HCT116 (cell line): ENCODE measurements around the gene ARHGEF38.

Experiments used
- CTCF ChIP-seq, 3 experiments: fragments of 200-600 bp in 1 of 3; sonication (generic) in 1 of 3; IDR thresholded peaks in 2 of 3; conservative IDR thresholded peaks in 1 of 3; 2 replicates each; pipeline ENCODE4 v1.5.1; 2012 to 2017; ENCODE audit warnings: low read depth in 2 of 3, low read length in 2 of 3, antibody characterized with exemption in 1 of 3, borderline replicate concordance in 1 of 3, control low read depth in 1 of 3, mild to moderate bottlenecking in 1 of 3, mixed read lengths in 1 of 3, mixed run types in 1 of 3, moderate library complexity in 1 of 3; ENCODE audit not compliant: insufficient read depth in 1 of 3
- EZH2 ChIP-seq: fragments of 200-600 bp; sonication (generic); IDR thresholded peaks from 2 replicates; pipeline ENCODE4 v1.6.1; 2017; ENCODE audit warnings: antibody characterized with exemption, mixed run types
- EZH2phosphoT487 ChIP-seq: fragments of 200-600 bp; IDR thresholded peaks from 2 replicates; pipeline ENCODE4 v1.6.1; 2018; ENCODE audit warnings: antibody characterized with exemption, borderline replicate concordance
- FOSL1 ChIP-seq: IDR thresholded peaks from 2 replicates; pipeline ENCODE4 v1.6.1; 2012; ENCODE audit warnings: low read depth
- MAX ChIP-seq: IDR thresholded peaks from 2 replicates; pipeline ENCODE4 v1.6.1; 2012
- POLR2A ChIP-seq: IDR thresholded peaks from 2 replicates; pipeline ENCODE4 v1.7.0; 2011; ENCODE audit warnings: borderline replicate concordance; ENCODE audit not compliant: insufficient read depth, insufficient read length; ENCODE audit errors: extremely low read depth
- POLR2AphosphoS5 ChIP-seq: IDR thresholded peaks from 2 replicates; pipeline ENCODE4 v1.6.1; 2011; ENCODE audit warnings: mild to moderate bottlenecking, low read depth, low read length, moderate library complexity
- REST ChIP-seq: IDR thresholded peaks from 2 replicates; pipeline ENCODE4 v1.6.1; 2012; ENCODE audit warnings: low read depth
- SIN3A ChIP-seq: IDR thresholded peaks from 2 replicates; pipeline ENCODE4 v1.6.1; 2012; ENCODE audit warnings: low read depth

- TF ChIP-seq EZH2 = no peak
- no peak for TF ChIP-seq CTCF (IDR thresholded peaks at IDR 0.05 in 2 of 3, conservative IDR thresholded peaks at IDR 0.05 in 1 of 3; ENCODE audit: borderline replicate concordance in 1 of 3, insufficient read depth in 1 of 3, low read depth in 2 of 3, low read length in 2 of 3)
- no peak for TF ChIP-seq EZH2phosphoT487
- no peak for TF ChIP-seq POLR2AphosphoS5
- TF ChIP-seq POLR2A = no peak
- TF ChIP-seq MAX = no peak
- no peak for TF ChIP-seq FOSL1
- TF ChIP-seq REST = no peak
- TF ChIP-seq SIN3A = no peak
Observed at GRCh38 chr4:105659190-105659589, 106.8 kb downstream of the ARHGEF38 start.
